WTC11 (cell line): ENCODE results near the gene CEP192.

Experiments
- FOXK1 ChIP-seq: sonication (generic); formaldehyde crosslinking; IDR thresholded peaks from 2 replicates; pipeline ENCODE4 v1.8.0; 2022; ENCODE audit warnings: mild to moderate bottlenecking, moderate library complexity, missing genetic modification reagents
- JUN ChIP-seq: sonication (generic); formaldehyde crosslinking; IDR thresholded peaks from 2 replicates; pipeline ENCODE4 v1.8.0; 2023; ENCODE audit warnings: mild to moderate bottlenecking, missing genetic modification reagents
- MXD4 ChIP-seq: fragments of 250-450 bp; sonication (Bioruptor Pico); IDR thresholded peaks from 2 replicates; pipeline ENCODE4 v1.8.0; 2021; ENCODE audit warnings: mild to moderate bottlenecking, moderate library complexity, borderline replicate concordance
- NFYB ChIP-seq: sonication (generic); formaldehyde crosslinking; conservative IDR thresholded peaks from 2 replicates; pipeline ENCODE4 v1.8.0; 2022; ENCODE audit warnings: low read depth, missing genetic modification reagents
- NR2C2 ChIP-seq: sonication (generic); formaldehyde crosslinking; IDR thresholded peaks from 2 replicates; pipeline ENCODE4 v1.8.0; 2022; ENCODE audit warnings: mild to moderate bottlenecking, missing genetic modification reagents
- ZNF232 ChIP-seq: sonication (generic); formaldehyde crosslinking; IDR thresholded peaks from 2 replicates; pipeline ENCODE4 v1.8.0; 2022; ENCODE audit warnings: mild to moderate bottlenecking, missing genetic modification reagents
- ZNF423 ChIP-seq: fragments of 250-450 bp; sonication (Bioruptor Pico); IDR thresholded peaks from 2 replicates; pipeline ENCODE4 v2.1.2; 2022; ENCODE audit warnings: mild to moderate bottlenecking, moderate library complexity
- TF ChIP-seq, protein P1 (sequence below): sonication (generic); formaldehyde crosslinking; IDR thresholded peaks from 2 replicates; pipeline ENCODE4 v1.8.0; 2022; ENCODE audit warnings: mild to moderate bottlenecking, missing genetic modification reagents
- TF ChIP-seq, protein P2 (sequence below): sonication (generic); formaldehyde crosslinking; conservative IDR thresholded peaks from 2 replicates; pipeline ENCODE4 v1.8.1; 2022; ENCODE audit warnings: mild to moderate bottlenecking, missing genetic modification reagents
- TF ChIP-seq, protein P3 (sequence below): fragments of 200-600 bp; IDR thresholded peaks from 2 replicates; pipeline ENCODE4 v1.8.0; 2022; ENCODE audit warnings: antibody characterized with exemption

DNA sequence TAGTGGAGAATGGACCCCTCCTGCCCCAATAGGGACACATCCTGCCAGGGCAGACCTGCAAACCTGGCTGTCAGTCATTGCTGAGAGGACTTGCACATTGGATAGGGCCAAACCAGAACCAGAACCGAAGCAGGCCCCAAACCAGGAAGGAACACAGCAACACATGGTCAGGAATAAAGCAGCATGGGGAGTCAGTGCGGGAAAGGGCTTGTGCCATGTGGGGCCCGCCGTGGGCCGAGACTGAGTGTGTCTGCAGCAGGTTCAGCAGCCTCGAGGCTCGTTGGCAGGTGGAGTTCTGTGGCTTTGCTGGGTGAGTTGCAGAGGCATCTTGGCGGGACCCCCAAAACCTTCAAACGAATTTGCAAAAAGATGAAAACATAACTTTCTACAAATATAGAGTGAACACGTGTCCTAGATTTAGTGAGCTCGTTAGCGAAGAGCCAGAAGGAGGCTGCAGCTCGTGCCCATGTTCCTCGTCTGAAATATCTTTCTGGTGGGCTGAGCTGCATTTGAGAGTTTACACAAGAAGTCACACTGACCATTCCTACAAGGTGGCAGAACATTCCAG lies 182.5 kb downstream of the CEP192 start:
- TF ChIP-seq, protein P1, sequence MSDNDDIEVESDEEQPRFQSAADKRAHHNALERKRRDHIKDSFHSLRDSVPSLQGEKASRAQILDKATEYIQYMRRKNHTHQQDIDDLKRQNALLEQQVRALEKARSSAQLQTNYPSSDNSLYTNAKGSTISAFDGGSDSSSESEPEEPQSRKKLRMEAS (CRISPR knock-in tag): no peak
- TF ChIP-seq, protein P2, sequence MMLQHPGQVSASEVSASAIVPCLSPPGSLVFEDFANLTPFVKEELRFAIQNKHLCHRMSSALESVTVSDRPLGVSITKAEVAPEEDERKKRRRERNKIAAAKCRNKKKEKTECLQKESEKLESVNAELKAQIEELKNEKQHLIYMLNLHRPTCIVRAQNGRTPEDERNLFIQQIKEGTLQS (CRISPR knock-in tag): no peak
- TF ChIP-seq NR2C2 (CRISPR knock-in tag) (no peak), JUN (no peak), FOXK1 (CRISPR knock-in tag) (no peak), ZNF423 (CRISPR knock-in tag) (no peak), NFYB (no peak), ZNF232 (CRISPR knock-in tag) (no peak), MXD4 (no peak)
- TF ChIP-seq, protein P3, sequence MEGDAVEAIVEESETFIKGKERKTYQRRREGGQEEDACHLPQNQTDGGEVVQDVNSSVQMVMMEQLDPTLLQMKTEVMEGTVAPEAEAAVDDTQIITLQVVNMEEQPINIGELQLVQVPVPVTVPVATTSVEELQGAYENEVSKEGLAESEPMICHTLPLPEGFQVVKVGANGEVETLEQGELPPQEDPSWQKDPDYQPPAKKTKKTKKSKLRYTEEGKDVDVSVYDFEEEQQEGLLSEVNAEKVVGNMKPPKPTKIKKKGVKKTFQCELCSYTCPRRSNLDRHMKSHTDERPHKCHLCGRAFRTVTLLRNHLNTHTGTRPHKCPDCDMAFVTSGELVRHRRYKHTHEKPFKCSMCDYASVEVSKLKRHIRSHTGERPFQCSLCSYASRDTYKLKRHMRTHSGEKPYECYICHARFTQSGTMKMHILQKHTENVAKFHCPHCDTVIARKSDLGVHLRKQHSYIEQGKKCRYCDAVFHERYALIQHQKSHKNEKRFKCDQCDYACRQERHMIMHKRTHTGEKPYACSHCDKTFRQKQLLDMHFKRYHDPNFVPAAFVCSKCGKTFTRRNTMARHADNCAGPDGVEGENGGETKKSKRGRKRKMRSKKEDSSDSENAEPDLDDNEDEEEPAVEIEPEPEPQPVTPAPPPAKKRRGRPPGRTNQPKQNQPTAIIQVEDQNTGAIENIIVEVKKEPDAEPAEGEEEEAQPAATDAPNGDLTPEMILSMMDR: no peak
